ENCODE data around the gene GINS2. TPM values are rescaled to one million over a fixed set of nuclear protein-coding genes. Genes with fewer than 3 reads are reported as not detected.

GINS2 gene
- polyA plus RNA-seq, 1 of the 3 experiments (the other 2 are of a cell fraction) = 9.0 TPM

GRCh38 chr16:85720302-85720637 is 31.5 kb upstream of the GINS2 start:
- POLR2A ChIA-PET = no interaction called here
- no peak overlapping the region for H3K9ac ChIP-seq
- H3K79me2 ChIP-seq (ENCODE audit: insufficient read depth) = no peaks in the 10 kb centered on the region; the same call in 1 of the 2 replicates
- 61% methylated on average over 4 of the region's 4 CpGs for WGBS (ENCODE audit: low lambda C conversion rate)
- no peaks in the 10 kb centered on the region for H3K27me3 ChIP-seq (ENCODE audit: insufficient read depth)
- no peaks in the 10 kb centered on the region for H3K9me3 ChIP-seq
- H3K4me3 ChIP-seq (ENCODE audit: low read depth in 2 of 2, low read length in 1 of 2) = no peak overlapping the region
- H3F3A ChIP-seq (replicated peaks; ENCODE audit: insufficient read depth) = peaks cover 10% of the 10 kb centered on the region
- H3K4me2 ChIP-seq = no peak overlapping the region
- H3K4me1 ChIP-seq (ENCODE audit: control insufficient read depth in 1 of 2, insufficient read depth in 2 of 2, low read depth in 1 of 2, low read length in 1 of 2) = peaks cover 0 to 27% of the 10 kb centered on the region in 2 experiments; a peak in 1 of 4 replicates
- no peak overlapping the region for H2AFZ ChIP-seq (ENCODE audit: low read depth)
- H3K36me3 ChIP-seq (replicated peaks in 1 of 2; ENCODE audit: control insufficient read depth in 1 of 2, insufficient read depth in 2 of 2, low read length in 1 of 2) = no peaks in the 10 kb centered on the region
- no peak for DNase-seq
- no peak overlapping the region for H3K27ac ChIP-seq (ENCODE audit: low read depth in 2 of 2, low read length in 1 of 2)
- no peaks in the 10 kb centered on the region for H3K9me2 ChIP-seq
- 0 out of 2 replicates have a peak, but pooled peaks have one; percentile 29 for TF ChIP-seq FOSL2 (IDR thresholded peaks at IDR 0.05; ENCODE audit: borderline replicate concordance, low read depth)
- 0 out of 2 replicates have a peak, but pooled peaks have one; percentile 14 for TF ChIP-seq NFIC (IDR thresholded peaks at IDR 0.05; ENCODE audit: borderline replicate concordance)
- no peak for TF ChIP-seq POLR2AphosphoS5 (IDR thresholded peaks at IDR 0.05; ENCODE audit: low read depth, low read length)
- peaks cover 22% of the 10 kb centered on the region for H4K20me1 ChIP-seq (ENCODE audit: insufficient read depth)
- CTCF ChIA-PET = interaction anchor here (0.7 to 6.6 kb wide), 5 partner anchors 11 to 295 kb away, joined by 3 to 138 read pairs (median 3); partner anchors contain the start of gene GINS2

GRCh38 chr16:85719605-85720301 is 31.0 kb upstream of the GINS2 start:
- TF ChIP-seq REST (IDR thresholded peaks at IDR 0.05; ENCODE audit: low read depth, low read length) (no peak), FOXM1 (IDR thresholded peaks at IDR 0.05; ENCODE audit: low read depth) (no peak), RAD21 (IDR thresholded peaks at IDR 0.05; ENCODE audit: low read length) (no peak), USF1 (IDR thresholded peaks at IDR 0.05; ENCODE audit: borderline replicate concordance, low read depth) (no peak), CTCF (IDR thresholded peaks at IDR 0.05) (no peak), ZBTB33 (IDR thresholded peaks at IDR 0.05; ENCODE audit: borderline replicate concordance, low read depth) (no peak), USF2 (IDR thresholded peaks at IDR 0.05; ENCODE audit: borderline replicate concordance, low read depth, low read length) (no peak), MEF2A (IDR thresholded peaks at IDR 0.05; ENCODE audit: borderline replicate concordance, low read depth) (no peak)
- Histone ChIP-seq H3K27ac (ENCODE audit: low read depth in 2 of 2, low read length in 1 of 2) (no peak overlapping the region), H3K4me3 (ENCODE audit: low read depth in 2 of 2, low read length in 1 of 2) (no peak overlapping the region), H3K4me2 (no peak overlapping the region), H3F3A (replicated peaks; ENCODE audit: insufficient read depth) (peaks cover 10% of the 10 kb centered on the region), H3K79me2 (ENCODE audit: insufficient read depth) (no peaks in the 10 kb centered on the region; the same call in 1 of the 2 replicates), H3K9ac (no peak overlapping the region), H3K4me1 (ENCODE audit: control insufficient read depth in 1 of 2, insufficient read depth in 2 of 2, low read depth in 1 of 2, low read length in 1 of 2) (peaks cover 0 to 27% of the 10 kb centered on the region in 2 experiments; a peak in 1 of 4 replicates), H3K27me3 (ENCODE audit: insufficient read depth) (no peaks in the 10 kb centered on the region), H2AFZ (ENCODE audit: low read depth) (no peak overlapping the region), H4K20me1 (ENCODE audit: insufficient read depth) (peaks cover 22% of the 10 kb centered on the region), H3K36me3 (replicated peaks in 1 of 2; ENCODE audit: control insufficient read depth in 1 of 2, insufficient read depth in 2 of 2, low read length in 1 of 2) (no peaks in the 10 kb centered on the region), H3K9me3 (no peaks in the 10 kb centered on the region), H3K9me2 (no peaks in the 10 kb centered on the region)
- CTCF ChIA-PET = interaction anchor here (0.7 to 6.6 kb wide), 10 partner anchors 7 to 295 kb away, joined by 3 to 138 read pairs (median 4); partner anchors contain the start of gene GINS2
- POLR2A ChIA-PET = no interaction called here
- DNase-seq = no peak
- WGBS (ENCODE audit: low lambda C conversion rate) = 81% methylated on average over 11 of the region's 11 CpGs
